H1 (cell line): Measurements from ENCODE around the gene ACTN2.

ENCODE experiments used
- CTBP2 ChIP-seq: IDR thresholded peaks from 2 replicates; pipeline ENCODE4 v1.7.0; 2011; ENCODE audit warnings: borderline replicate concordance, mild to moderate bottlenecking, moderate library complexity, mixed read lengths, low read length; ENCODE audit not compliant: insufficient read depth, insufficient read length
- EZH2 ChIP-seq: fragments of 200-600 bp; sonication (generic); IDR thresholded peaks from 2 replicates; pipeline ENCODE4 v1.7.1; 2012; ENCODE audit warnings: low read depth, mild to moderate bottlenecking, moderate library complexity, low read length, inconsistent platforms; ENCODE audit not compliant: severe bottlenecking
- GTF2F1 ChIP-seq: IDR thresholded peaks from 2 replicates; pipeline ENCODE4 v1.6.1; 2012; ENCODE audit warnings: low read depth, low read length, improper control_type of control experiment, borderline replicate concordance
- JUND ChIP-seq: IDR thresholded peaks from 2 replicates; pipeline ENCODE4 v1.6.1; 2011; ENCODE audit warnings: mild to moderate bottlenecking, improper control_type of control experiment, low read length
- MAFK ChIP-seq: IDR thresholded peaks from 2 replicates; pipeline ENCODE4 v1.6.1; 2012; ENCODE audit warnings: low read depth, mild to moderate bottlenecking, improper control_type of control experiment, low read length
- NRF1 ChIP-seq: IDR thresholded peaks from 2 replicates; pipeline ENCODE4 v1.6.1; 2011; ENCODE audit warnings: mild to moderate bottlenecking, low read depth, low read length, improper control_type of control experiment
- POLR2A ChIP-seq, 2 experiments: IDR thresholded peaks; 1 replicate in 1 of 2; 2 replicates in 1 of 2; pipeline ENCODE4 v1.6.1; 2011; ENCODE audit warnings: low read depth in 2 of 2, low read length in 2 of 2, mild to moderate bottlenecking in 2 of 2; ENCODE audit errors: control extremely low read depth in 1 of 2
- RAD21 ChIP-seq, 2 experiments: IDR thresholded peaks in 1 of 2; conservative IDR thresholded peaks in 1 of 2; 2 replicates each; pipeline ENCODE4 v1.6.1; 2011; ENCODE audit warnings: low read depth in 2 of 2, low read length in 2 of 2, improper control_type of control experiment in 1 of 2, inconsistent platforms in 1 of 2, mild to moderate bottlenecking in 1 of 2, moderate library complexity in 1 of 2
- TAF7 ChIP-seq: optimal IDR thresholded peaks from 2 replicates; pipeline ENCODE3; 2011; ENCODE audit warnings: low read depth, mild to moderate bottlenecking, inconsistent platforms, low read length, moderate library complexity, borderline replicate concordance
- YY1 ChIP-seq: IDR thresholded peaks from 2 replicates; pipeline ENCODE4 v1.6.1; 2011; ENCODE audit warnings: low read depth, mild to moderate bottlenecking, low read length
- TF ChIP-seq, protein P1 (sequence below), 3 experiments: IDR thresholded peaks; 1 replicate in 2 of 3; 2 replicates in 1 of 3; pipeline versions ENCODE4 v1.5.1 to v1.6.1; 2011; ENCODE audit warnings: low read length in 3 of 3, mild to moderate bottlenecking in 3 of 3, inconsistent platforms in 2 of 3, low read depth in 1 of 3, moderate library complexity in 1 of 3; ENCODE audit not compliant: insufficient read depth in 1 of 3; ENCODE audit errors: control extremely low read depth in 1 of 3

GRCh38 chr1:236681219-236681618, 5.1 kb upstream of the ACTN2 start:
- TF ChIP-seq, protein P1, sequence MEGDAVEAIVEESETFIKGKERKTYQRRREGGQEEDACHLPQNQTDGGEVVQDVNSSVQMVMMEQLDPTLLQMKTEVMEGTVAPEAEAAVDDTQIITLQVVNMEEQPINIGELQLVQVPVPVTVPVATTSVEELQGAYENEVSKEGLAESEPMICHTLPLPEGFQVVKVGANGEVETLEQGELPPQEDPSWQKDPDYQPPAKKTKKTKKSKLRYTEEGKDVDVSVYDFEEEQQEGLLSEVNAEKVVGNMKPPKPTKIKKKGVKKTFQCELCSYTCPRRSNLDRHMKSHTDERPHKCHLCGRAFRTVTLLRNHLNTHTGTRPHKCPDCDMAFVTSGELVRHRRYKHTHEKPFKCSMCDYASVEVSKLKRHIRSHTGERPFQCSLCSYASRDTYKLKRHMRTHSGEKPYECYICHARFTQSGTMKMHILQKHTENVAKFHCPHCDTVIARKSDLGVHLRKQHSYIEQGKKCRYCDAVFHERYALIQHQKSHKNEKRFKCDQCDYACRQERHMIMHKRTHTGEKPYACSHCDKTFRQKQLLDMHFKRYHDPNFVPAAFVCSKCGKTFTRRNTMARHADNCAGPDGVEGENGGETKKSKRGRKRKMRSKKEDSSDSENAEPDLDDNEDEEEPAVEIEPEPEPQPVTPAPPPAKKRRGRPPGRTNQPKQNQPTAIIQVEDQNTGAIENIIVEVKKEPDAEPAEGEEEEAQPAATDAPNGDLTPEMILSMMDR (IDR thresholded peaks at IDR 0.05; ENCODE audit: control extremely low read depth in 1 of 3, insufficient read depth in 1 of 3, low read depth in 1 of 3, low read length in 3 of 3): no peak
- TF ChIP-seq MAFK (no peak), RAD21 (IDR thresholded peaks at IDR 0.05 in 1 of 2, conservative IDR thresholded peaks at IDR 0.05 in 1 of 2; ENCODE audit: low read depth in 2 of 2, low read length in 2 of 2) (no peak), POLR2A (IDR thresholded peaks at IDR 0.05; ENCODE audit: control extremely low read depth in 1 of 2, low read depth in 2 of 2, low read length in 2 of 2) (no peak), EZH2 (no peak), JUND (no peak), CTBP2 (no peak), NRF1 (no peak), GTF2F1 (no peak), TAF7 (no peak), YY1 (no peak)
